Liver (tissue), 9 donors: ENCODE results near the gene RTN4R. TPM values are rescaled to one million over a fixed set of nuclear protein-coding genes. Genes with fewer than 3 reads are reported as not detected.
"Not testable (repeated sequence)": the region's sequence is repeated elsewhere in the genome, so short reads cannot be mapped to it uniquely, and the experiment has no call there.

ENCODE experiments used
- DNase-seq: peaks from one replicate; pipeline ENCODE4 v3.0.0-alpha.2; 2017; ENCODE audit warnings: low spot score
- H3K27ac ChIP-seq, 2 donors: one replicate each; pipeline ENCODE4 v1.7.0; 2013; ENCODE audit warnings: inconsistent platforms in 2 of 2, low read length in 2 of 2, control low read depth in 1 of 2, low read depth in 1 of 2, mild to moderate bottlenecking in 1 of 2
- H3K27me3 ChIP-seq, 4 donors: one replicate each; pipeline versions ENCODE4 v1.6.1 to v1.7.0; 2013; ENCODE audit warnings: low read length in 3 of 4, inconsistent platforms in 1 of 4, mild to moderate bottlenecking in 1 of 4, moderate library complexity in 1 of 4; ENCODE audit not compliant: control insufficient read depth in 4 of 4, insufficient read depth in 4 of 4
- H3K36me3 ChIP-seq, 4 donors: one replicate each; pipeline versions ENCODE4 v1.6.1 to v1.7.0; 2013; ENCODE audit warnings: low read length in 3 of 4, mild to moderate bottlenecking in 3 of 4, low read depth in 1 of 4, moderate library complexity in 1 of 4; ENCODE audit not compliant: control insufficient read depth in 4 of 4, insufficient read depth in 3 of 4
- H3K4me1 ChIP-seq, 4 donors: one replicate each; pipeline versions ENCODE4 v1.6.1 to v1.7.0; 2013; ENCODE audit warnings: low read length in 3 of 4, mild to moderate bottlenecking in 3 of 4, moderate library complexity in 1 of 4; ENCODE audit not compliant: control insufficient read depth in 4 of 4, insufficient read depth in 4 of 4
- H3K4me3 ChIP-seq, 3 donors: one replicate each; pipeline versions ENCODE4 v1.6.1 to v1.7.0; 2013; ENCODE audit warnings: low read length in 3 of 3, control low read depth in 1 of 3, low read depth in 1 of 3, mild to moderate bottlenecking in 1 of 3
- H3K9ac ChIP-seq, 2 donors: one replicate each; pipeline ENCODE4 v1.7.0; 2013; ENCODE audit warnings: low read length in 2 of 2, mild to moderate bottlenecking in 2 of 2, moderate library complexity in 2 of 2, control low read depth in 1 of 2, low read depth in 1 of 2
- H3K9me3 ChIP-seq, 4 donors: one replicate each; pipeline versions ENCODE4 v1.6.1 to v1.7.0; 2013; ENCODE audit warnings: low read length in 3 of 4; ENCODE audit not compliant: control insufficient read depth in 4 of 4
- CTCF ChIP-seq: fragments of 150-350 bp; IDR thresholded peaks from 2 replicates; pipeline ENCODE4 v1.5.1; 2017; ENCODE audit warnings: improper control_type of control experiment, low read depth, low read length; ENCODE audit not compliant: missing input control
- JUND ChIP-seq, 2 donors: IDR thresholded peaks; 2 replicates each; pipeline ENCODE4 v1.6.1; 2016; ENCODE audit warnings: antibody characterized with exemption in 2 of 2
- NR2F2 ChIP-seq: IDR thresholded peaks from 2 replicates; pipeline ENCODE4 v1.6.1; 2016; ENCODE audit warnings: antibody characterized with exemption
- RAD21 ChIP-seq, 2 donors: IDR thresholded peaks; 2 replicates each; pipeline ENCODE4 v1.6.1; 2016; ENCODE audit warnings: antibody characterized with exemption in 2 of 2, mild to moderate bottlenecking in 2 of 2
- REST ChIP-seq: IDR thresholded peaks from 2 replicates; pipeline ENCODE4 v1.6.1; 2016; ENCODE audit warnings: antibody characterized with exemption, mild to moderate bottlenecking
- SP1 ChIP-seq: IDR thresholded peaks from 2 replicates; pipeline ENCODE4 v1.6.1; 2018; ENCODE audit warnings: antibody characterized with exemption, mild to moderate bottlenecking
- ZBTB33 ChIP-seq: IDR thresholded peaks from 2 replicates; pipeline ENCODE4 v1.6.1; 2016; ENCODE audit warnings: antibody characterized with exemption
- WGBS: extraction: QIAGEN DNeasy Blood & Tissue Kit; methylation state at CpG from one replicate; pipeline ENCODE4 v1.1.7; 2013; 5-methylcytosine and 5-hydroxymethylcytosine counted together
- polyA plus RNA-seq, 2 donors: library from polyadenylated mRNA; stranded (reverse) in 1 of 2; unstranded in 1 of 2; fragments of 200-250 nt in 1 of 2; fragments of >200 nt in 1 of 2; fragmentation: Nextera tagmentation in 1 of 2; extraction: Ambion mirVana in 1 of 2; gene quantifications; one replicate each; pipeline versions ENCODE4 v1.2.1 to v1.2.3, GENCODE V29; 2013 to 2015
- total RNA-seq, 2 donors: library from RNA; depleted of rRNA; stranded (reverse); fragments of >200 nt; gene quantifications; one replicate each; pipeline ENCODE4 v1.2.3, GENCODE V29; 2014
- donor health status: healthy.
- donor health status: healthy.
- donor health status: healthy.
- donor health status: healthy.
- donor health status: healthy.

Gene RTN4R
- total RNA-seq: 1 to 10 TPM in 1 of 2 donors, under 1 TPM in 1; 0.33 to 1.1 TPM
- polyA plus RNA-seq: 10 to 100 TPM in 1 of 2 donors, 1 to 10 TPM in 1; 1.2 to 10.4 TPM

- peak; percentile 69 for DNase-seq
Measured at GRCh38 chr22:20268279-20269012, at the start of gene RTN4R. Gene RTN4R (minus strand): TSS chr22:20268318. CDS start chr22:20268092, 226 bp downstream.

GRCh38 chr22:20317402-20318042 lies 49.4 kb upstream of the RTN4R start:
- peaks cover 17 to 73% (median 65%) of the 10 kb centered on the region in 4 donors for H3K4me1 ChIP-seq
- not testable (repeated sequence) for H3K9ac ChIP-seq, H3K27ac ChIP-seq, H3K4me3 ChIP-seq, H3K36me3 ChIP-seq, DNase-seq, H3K9me3 ChIP-seq, H3K27me3 ChIP-seq
- 52% methylated on average over 8 of the region's 8 CpGs for WGBS
- peak; percentile 42 for TF ChIP-seq CTCF
- TF ChIP-seq RAD21 (IDR thresholded peaks at IDR 0.05): peak; percentile 50 to 52

More at GRCh38 chr22:20268279-20269012, at the start of gene RTN4R:
- Histone ChIP-seq H3K27ac (no peak within 1 kb of the TSS), H3K27me3 (no peaks in the 10 kb centered on the region), H3K9me3 (no peaks in the 10 kb centered on the region), H3K36me3 (no peaks in the 10 kb centered on the region), H3K4me1 (peaks cover 6 to 36% (median 27%) of the 10 kb centered on the region in 4 donors), H3K9ac (no peak within 1 kb of the TSS), H3K4me3 (peak within 1 kb of the TSS in 2 of 3 donors; percentile 46 to 84)
- TF ChIP-seq RAD21 (IDR thresholded peaks at IDR 0.05) (peak in 1 of 2 donors; percentile 65), SP1 (no peak), CTCF (peak; percentile 84)
- WGBS: 18% methylated on average over 58 of the region's 58 CpGs

GRCh38 chr22:20316844-20317401 lies 48.8 kb upstream of the RTN4R start:
- no peak for DNase-seq
- no peak overlapping the region for H3K9ac ChIP-seq
- peaks cover 0 to 3% (median 0%) of the 10 kb centered on the region in 4 donors for H3K36me3 ChIP-seq
- 94% methylated on average over 8 of the region's 8 CpGs for WGBS
- H3K27me3 ChIP-seq: no peaks in the 10 kb centered on the region
- no peak overlapping the region for H3K27ac ChIP-seq
- TF ChIP-seq ZBTB33 (no peak), REST (no peak), JUND (IDR thresholded peaks at IDR 0.05) (no peak), NR2F2 (no peak)
- peaks cover 17 to 74% (median 66%) of the 10 kb centered on the region in 4 donors for H3K4me1 ChIP-seq
- no peak overlapping the region for H3K4me3 ChIP-seq
- no peaks in the 10 kb centered on the region for H3K9me3 ChIP-seq
